HG02884 (cell line): ENCODE measurements around the gene METTL22.
"Not testable (repeated sequence)": the region's sequence is repeated elsewhere in the genome, so short reads cannot be mapped to it uniquely, and the experiment has no call there.

ENCODE experiments used
- ATAC-seq: cut with Tn5 transposase; IDR thresholded peaks from one replicate; pipeline ENCODE4 v1.9.1; 2021; ENCODE audit warnings: mild to moderate bottlenecking, moderate library complexity; ENCODE audit not compliant: unreplicated experiment

Gene METTL22

GRCh38 chr16:8631373-8631772 lies 9.9 kb downstream of the METTL22 start:
- ATAC-seq = no peak

- no peak for ATAC-seq
These were observed 10.4 kb downstream of the METTL22 start for GRCh38 chr16:8631818-8632465.

- ATAC-seq = no peak
These were observed 11.2 kb downstream of the METTL22 start for GRCh38 chr16:8632675-8633182.

- ATAC-seq = no peak
These were observed 13.7 kb downstream of the METTL22 start for GRCh38 chr16:8634991-8635736.

GRCh38 chr16:8639694-8640093 lies 18.2 kb downstream of the METTL22 start:
- no peak for ATAC-seq

- ATAC-seq = no peak
These were observed 20.2 kb downstream of the METTL22 start for GRCh38 chr16:8641671-8642070.

- ATAC-seq = no peak
These were observed 20.6 kb downstream of the METTL22 start for GRCh38 chr16:8642146-8642545.

- no peak for ATAC-seq
These were observed 23.0 kb downstream of the METTL22 start for GRCh38 chr16:8644211-8645140.

- no peak for ATAC-seq
These were observed 23.6 kb downstream of the METTL22 start for GRCh38 chr16:8645141-8645521.

GRCh38 chr16:8645831-8646230 lies 24.3 kb downstream of the METTL22 start:
- ATAC-seq = no peak

GRCh38 chr16:8646326-8647053 lies 25.0 kb downstream of the METTL22 start:
- ATAC-seq = no peak

GRCh38 chr16:8647721-8648318 lies 26.3 kb downstream of the METTL22 start:
- no peak for ATAC-seq

GRCh38 chr16:8648877-8649276 lies 27.4 kb downstream of the METTL22 start:
- no peak for ATAC-seq

GRCh38 chr16:8649829-8650554 lies 28.5 kb downstream of the METTL22 start:
- no peak for ATAC-seq

GRCh38 chr16:8651958-8652357 lies 30.5 kb downstream of the METTL22 start:
- ATAC-seq = not testable (repeated sequence)

- ATAC-seq = no peak
These were observed 33.8 kb downstream of the METTL22 start for GRCh38 chr16:8655184-8655717.

- ATAC-seq = no peak
These were observed 34.9 kb downstream of the METTL22 start for GRCh38 chr16:8656376-8656775.

- ATAC-seq = no peak
These were observed 39.4 kb downstream of the METTL22 start for GRCh38 chr16:8660841-8661301.

GRCh38 chr16:8661703-8662102 lies 40.2 kb downstream of the METTL22 start:
- no peak for ATAC-seq
